Dedifferentiated amniotic fluid mesenchymal stem cell (primary cell): Measurements from ENCODE around the gene ADGRG3.

Source experiments
- DNase-seq: peaks from one replicate; pipeline ENCODE4 v3.0.0-alpha.2; 2016; ENCODE audit errors: extremely low spot score

ADGRG3 gene

GRCh38 chr16:57681950-57682728 is 14.0 kb downstream of the ADGRG3 start:
- no peak for DNase-seq

- no peak for DNase-seq
These were observed 14.9 kb downstream of the ADGRG3 start for GRCh38 chr16:57682809-57683635.

GRCh38 chr16:57683636-57684545 is 15.8 kb downstream of the ADGRG3 start:
- no peak for DNase-seq

DNA sequence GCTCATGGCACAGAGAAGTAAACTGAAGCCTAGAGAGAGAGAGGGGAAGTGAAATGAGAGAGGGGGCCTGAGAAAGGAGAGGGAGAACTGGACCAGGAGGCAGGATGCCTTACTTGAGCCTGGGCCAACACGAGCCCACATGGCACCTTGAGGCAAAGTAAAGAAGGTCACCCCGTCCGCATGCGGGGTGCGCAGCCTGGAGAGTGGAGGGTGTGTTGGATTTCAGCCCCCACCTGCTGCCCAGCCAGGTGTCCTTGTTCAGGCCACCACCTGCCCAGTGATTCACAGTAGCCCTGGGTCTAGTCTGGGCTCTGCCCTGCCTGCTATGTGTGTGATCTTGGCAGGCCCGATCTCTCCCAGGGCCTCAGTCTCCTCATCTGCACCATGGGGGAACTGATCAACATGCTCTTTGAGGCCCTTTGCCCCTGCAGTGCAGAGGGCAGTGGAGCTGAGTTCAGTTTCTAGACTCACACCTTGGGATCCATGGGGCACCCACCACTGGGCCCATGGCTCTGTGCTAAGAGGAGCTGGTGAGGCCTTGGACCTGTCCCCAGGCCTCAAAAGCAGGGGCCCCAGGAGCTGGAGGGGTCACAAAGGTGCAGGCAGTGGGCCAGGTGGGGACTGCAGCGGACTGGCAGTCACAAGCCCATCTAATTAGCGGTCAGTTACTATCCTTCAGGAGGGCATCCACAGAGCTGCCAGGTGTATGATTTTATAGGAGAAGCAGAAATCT is 16.7 kb downstream of the ADGRG3 start:
- no peak for DNase-seq

DNA sequence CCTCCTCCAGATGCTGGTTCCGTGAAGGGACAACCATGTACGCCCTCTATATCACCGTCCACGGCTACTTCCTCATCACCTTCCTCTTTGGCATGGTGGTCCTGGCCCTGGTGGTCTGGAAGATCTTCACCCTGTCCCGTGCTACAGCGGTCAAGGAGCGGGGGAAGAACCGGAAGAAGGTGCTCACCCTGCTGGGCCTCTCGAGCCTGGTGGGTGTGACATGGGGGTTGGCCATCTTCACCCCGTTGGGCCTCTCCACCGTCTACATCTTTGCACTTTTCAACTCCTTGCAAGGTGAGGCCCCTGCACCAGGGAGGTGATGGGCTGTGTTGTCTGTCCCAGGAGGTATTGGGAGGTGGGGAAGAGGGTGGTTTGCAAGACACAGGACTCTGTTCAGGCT is 17.5 kb downstream of the ADGRG3 start:
- no peak for DNase-seq

DNA sequence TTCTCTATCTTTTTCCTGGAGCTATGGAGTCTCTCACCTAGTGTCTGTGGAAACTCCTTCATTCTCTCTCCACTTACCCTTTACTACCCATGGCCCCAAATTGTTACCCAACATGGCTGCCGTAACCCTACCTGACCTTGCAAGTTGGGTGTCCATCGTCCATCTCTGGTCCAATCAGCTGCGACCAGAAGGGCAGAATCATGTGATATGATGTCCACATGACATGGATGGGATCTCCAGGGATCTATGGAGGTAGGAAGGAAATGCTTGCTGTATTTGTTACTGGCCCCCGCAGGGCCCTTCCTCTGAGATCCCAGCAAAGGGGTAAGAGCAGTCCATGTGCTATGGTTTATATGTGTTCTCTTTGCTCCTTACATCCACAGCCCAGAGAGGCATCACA is 18.5 kb downstream of the ADGRG3 start:
- no peak for DNase-seq

GRCh38 chr16:57687363-57687929 is 19.3 kb downstream of the ADGRG3 start:
- DNase-seq, result no peak

DNA sequence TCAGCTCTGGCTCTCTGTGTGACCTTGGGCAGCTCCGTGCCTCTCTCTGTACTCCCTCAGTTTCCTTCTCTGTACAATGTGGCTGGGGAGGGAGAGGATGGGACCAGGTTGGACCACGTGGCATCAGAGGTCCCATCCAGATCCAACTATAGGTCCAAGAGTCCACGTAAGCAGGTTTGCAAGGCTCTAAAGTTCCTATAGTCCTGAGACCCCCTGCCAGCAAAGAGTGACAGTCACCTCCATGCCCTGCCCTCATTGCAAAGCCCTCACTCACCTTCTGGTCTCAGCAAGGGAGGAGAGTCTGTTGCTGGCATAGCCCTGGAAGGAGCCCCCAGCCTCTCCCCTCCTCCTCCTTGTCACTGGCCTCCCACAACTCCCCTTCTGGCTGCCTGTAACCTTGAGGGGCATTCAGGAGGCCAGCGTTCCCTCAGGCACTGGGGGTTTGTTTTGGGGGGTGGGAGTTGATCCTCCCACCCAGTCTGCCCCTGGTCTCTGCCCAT is 20.4 kb downstream of the ADGRG3 start:
- DNase-seq, result no peak

GRCh38 chr16:57688987-57689761 is 21.1 kb downstream of the ADGRG3 start:
- no peak for DNase-seq

DNA sequence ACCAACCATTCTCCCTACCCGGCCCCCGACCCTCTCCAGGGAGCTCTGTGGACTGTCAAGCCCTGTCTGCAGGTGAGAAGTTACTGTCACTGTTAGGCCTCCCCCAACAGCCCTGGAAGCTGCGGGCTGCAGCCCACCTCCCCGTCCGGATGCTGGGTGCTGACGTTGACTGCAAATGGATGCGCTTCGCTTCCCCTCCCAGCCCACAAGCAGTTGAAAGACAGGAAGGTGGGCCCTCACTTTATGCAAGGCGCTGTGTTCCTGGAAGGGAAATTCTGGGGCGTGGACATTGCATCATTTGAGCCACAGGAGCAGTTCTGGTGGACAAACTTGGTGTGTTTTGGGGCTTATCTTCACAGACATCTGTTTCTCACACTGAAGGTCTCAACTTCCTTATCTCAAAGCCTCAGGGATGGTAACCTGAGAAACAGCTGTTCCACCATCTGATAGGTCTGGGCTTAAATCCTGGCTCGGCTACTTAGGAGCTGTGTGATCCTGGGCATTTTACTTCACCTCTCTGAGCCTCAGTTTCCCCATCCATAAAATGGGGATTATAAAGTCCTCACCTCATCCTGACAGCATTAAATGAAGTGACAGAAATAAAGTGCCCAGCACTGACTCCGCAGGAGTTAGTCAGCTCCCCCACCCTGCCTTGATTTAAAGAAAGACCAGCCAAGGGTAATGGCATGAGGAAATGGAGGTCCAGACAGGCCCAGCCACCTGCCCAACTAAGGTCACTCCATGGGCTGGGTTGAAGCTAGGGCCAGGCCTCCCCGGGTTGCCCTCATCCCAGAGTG is 21.9 kb downstream of the ADGRG3 start:
- no peak for DNase-seq

DNA sequence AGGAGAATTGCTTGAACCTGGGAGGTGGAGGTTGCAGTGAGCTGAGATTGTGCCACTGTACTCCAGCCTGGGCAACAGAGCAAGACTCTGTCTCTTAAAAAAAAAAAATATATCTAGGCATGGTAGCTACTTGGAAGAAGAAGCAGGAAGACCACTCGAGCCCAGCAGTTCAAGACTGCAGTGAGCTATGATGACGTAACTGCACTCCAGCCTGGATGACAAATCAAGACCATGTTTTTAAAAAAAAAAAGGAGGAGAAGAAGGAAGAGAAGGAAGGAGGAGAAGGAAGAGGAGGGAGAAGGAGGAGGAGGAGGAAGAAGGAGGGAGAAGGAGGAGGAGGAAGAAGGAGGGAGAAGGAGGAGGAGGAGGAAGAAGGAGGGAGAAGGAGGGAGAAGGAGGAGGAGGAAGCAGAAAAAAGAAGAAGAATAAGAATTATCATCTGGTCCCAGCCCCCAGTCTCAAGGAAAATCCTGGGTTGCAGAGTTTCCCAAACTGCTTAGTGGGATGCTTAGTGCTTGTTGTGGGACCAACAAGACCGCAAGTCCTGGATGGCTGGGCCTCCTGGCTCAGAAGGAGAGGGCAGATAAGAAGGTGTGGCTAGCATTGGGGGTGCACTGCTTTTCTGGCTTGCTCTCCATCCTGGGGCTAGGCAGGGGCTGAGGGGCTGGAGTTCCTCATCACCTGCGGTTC is 22.8 kb downstream of the ADGRG3 start:
- no peak for DNase-seq

- DNase-seq, result no peak
These were observed 24.5 kb downstream of the ADGRG3 start for GRCh38 chr16:57692636-57693035.

DNA sequence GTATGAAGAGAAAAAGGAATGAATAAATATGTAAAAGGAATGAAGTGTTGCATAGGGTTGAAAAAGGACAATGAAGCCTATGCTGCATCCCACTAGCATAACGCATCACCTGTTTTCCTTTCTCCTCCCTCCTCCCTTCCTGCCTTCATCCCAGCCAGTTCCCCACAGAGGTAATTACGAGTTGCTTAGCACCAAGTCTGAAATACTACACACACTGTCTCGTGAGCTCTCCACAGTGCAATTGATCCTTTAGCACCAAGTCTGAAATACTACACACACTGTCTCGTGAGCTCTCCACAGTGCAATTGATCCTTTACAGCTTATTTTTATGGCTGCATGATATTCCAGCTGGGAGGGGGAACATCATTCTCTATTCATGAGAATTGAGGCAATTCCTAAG is 25.4 kb downstream of the ADGRG3 start:
- DNase-seq, result no peak

DNA sequence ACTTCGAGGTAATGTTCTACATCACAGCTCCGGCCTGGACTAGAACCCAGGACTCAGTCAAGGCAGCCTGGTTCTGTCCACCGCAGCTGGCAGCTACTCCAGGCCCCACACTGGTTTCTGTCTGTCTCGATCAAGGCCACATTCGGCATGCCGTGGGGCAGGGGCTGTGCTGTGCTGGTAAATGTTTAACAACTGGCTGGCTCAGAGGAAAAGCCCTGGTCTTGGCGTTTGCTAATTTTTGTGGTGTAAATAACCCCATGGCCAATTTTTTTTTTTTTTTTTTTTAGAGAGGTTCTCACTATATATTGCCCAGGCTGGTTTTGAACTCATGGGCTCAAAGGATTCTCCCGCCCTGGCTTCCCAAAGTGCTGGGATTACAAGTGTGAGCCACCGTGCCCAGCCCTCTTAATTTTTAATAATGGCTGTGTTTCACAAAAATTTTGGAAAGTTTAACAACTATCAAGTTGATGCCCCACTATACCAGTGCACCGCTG is 26.2 kb downstream of the ADGRG3 start:
- no peak for DNase-seq

DNA sequence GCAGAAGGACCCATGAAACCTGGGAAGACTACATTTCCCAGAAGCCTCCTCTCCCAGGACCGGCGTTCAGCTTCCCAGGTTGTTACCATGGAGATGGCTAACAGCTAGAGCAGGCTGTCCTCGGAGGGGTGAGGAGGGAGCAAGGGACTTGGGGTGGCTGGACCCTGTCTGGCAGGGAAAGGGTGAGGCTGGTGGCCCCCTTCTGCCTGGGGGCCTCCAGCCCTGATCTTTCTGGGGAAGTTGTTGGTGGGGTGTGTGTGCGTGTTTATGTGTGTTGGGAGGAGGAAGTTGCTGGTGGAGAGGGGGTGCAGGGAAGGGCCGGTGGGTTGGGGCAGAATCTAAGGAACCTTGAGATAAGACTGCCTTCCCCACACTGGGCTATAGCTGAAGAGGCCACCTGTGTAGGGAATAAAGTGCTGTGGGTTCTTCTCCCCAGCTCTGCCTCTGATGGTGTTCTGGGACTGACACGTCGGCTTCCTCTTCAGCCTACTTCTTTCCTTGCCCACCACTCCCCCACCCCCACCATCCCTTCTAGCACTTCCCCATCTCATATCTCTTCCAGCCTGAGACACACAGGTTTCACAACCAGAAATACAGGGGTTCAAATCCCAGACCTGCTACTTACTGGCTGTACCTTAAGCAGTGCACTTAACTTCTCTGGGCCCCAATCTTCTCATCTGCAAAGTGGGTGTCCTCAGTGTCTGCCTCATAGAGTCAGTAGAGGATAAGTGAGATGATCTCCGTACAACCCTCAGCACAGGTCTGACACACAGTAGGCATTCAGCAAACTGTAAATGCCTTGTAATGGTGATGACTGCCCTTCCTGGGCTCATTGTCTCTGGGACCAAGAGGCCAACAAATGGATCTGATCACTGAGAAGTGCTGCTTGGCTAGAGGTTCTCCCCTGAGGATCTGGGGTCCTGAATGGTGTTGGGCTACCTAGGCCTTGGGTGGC is 26.9 kb downstream of the ADGRG3 start, which contains the start of gene DRC7:
Gene DRC7, plus strand, starts transcription at position 82 of the 955 bp plus-strand sequence. CDS start 3,144 bp downstream, outside the sequence.
- DNase-seq, result no peak

GRCh38 chr16:57695680-57696069 is 27.6 kb downstream of the ADGRG3 start:
- no peak for DNase-seq

DNA sequence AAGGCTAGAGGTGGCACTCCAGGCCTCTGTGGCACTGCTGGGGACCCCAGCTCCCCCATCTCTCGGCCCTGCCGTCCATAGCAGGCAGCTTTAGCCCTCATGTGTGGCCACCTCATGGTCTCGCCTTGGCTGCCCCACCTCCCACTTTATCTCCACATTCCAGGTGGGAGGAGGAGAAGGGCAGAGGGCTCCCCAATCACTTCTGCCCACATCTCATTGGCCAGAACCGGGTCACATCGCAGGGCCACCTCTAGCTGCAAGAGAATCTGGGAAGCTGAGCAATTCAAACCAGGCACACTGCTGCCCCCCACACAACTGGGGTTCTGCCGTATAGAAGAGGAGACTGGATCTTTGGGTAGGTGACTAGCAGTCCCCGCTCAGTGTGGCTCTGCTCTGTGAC is 28.1 kb downstream of the ADGRG3 start:
- no peak for DNase-seq
